Right ventricle myocardium superior (tissue), 1 donor: ENCODE data around the gene TLE2. TPM values are rescaled to one million over a fixed set of nuclear protein-coding genes. Genes with fewer than 3 reads are reported as not detected.
A peak's percentile ranks its signal among the peaks of the same experiment; 100 is the strongest.
"Not testable (repeated sequence)": the region's sequence is repeated elsewhere in the genome, so short reads cannot be mapped to it uniquely, and the experiment has no call there.

Source experiments
- ATAC-seq: fragments of 200-7000 bp; cut with Tn5 transposase; one replicate; pipeline ENCODE4 v1.9.1; 2020; ENCODE audit warnings: mild to moderate bottlenecking; ENCODE audit not compliant: poor library complexity
- DNase-seq: peaks from one replicate; pipeline ENCODE4 v3.0.0-alpha.2; 2020
- intact Hi-C: fragments of 100-400 bp; cut with DNase I; formaldehyde crosslinking; loops from one replicate; pipeline ENCODE4 v1.11.2; 2022
- total RNA-seq: library from RNA; stranded (reverse); fragmentation: NEBNext Ultra II Directional; extraction: Animal tissue kit (Norgen Biotek cat#: 25700); gene quantifications from one replicate; pipeline ENCODE4 v1.2.1, GENCODE V29; 2021
- donor health status: DM: no; HTN: yes; CAD: no; lungs with severe emphysema.

TLE2 gene
- total RNA-seq, 1 donor from 2014 or later, result 55.7 TPM

DNA sequence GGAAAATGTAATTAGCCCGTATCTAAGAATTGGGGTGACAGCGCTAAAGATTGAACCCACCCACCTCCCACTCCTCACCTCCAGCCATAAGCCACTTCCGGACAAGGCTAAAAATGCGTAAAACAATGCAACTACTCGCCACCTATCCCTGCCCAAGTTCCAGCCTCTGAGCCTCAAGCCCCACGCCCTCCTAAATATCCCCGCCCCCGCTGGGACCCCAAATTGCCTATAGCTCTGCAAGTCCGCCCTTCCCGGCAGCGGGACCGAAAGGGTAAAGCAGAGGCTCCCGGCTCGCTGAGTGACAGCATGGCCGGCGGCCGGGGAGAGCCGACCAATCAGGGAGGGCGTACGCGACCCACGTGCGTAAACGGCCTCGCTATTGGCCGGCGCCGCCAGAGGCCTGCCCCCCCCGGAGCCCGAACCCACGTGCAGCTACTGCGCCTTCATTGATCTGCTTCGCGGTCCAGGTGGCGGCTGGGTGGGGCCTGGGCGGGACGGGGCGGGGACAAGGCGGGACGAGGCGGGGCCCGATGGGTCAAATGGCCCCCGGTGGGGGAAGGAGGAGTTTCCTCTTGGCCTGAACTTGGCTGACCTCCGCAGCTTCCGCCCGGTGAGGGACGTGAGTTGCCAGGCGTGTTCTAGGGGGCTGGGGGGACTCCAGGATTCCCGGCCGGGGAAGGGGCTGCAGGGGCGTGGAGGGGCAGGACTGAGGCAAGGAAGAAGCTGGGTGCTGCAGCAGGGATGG, 51.9 kb downstream of the TLE2 start, which contains the start of gene TLE6:
TSS of gene TLE6 (plus strand) at position 564 of the 745 bp plus-strand sequence. CDS start 670 bp downstream, outside the sequence.
- intact Hi-C loops, result no loop called here
- DNase-seq (peak; percentile 98), ATAC-seq (peak; percentile 94)

DNA sequence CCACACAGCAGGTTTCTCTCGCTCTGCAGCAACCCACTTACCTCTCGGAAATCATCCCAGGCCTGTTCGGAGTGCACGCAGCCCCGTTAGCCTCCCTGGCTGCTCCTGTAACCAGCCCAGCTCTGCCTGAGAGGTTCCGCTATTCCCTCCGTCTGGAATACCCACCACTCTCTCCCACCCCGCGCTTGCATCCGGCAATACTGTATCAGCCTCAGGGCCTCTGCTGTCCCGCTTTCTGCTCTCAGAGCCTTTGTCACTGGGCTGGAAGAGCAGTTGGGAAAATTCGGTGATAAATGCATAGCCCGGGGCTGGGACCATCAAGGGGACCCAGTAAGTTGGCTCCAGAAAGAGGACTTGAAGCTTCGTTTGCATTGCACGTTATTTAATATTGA, 52.5 kb downstream of the TLE2 start:
- ATAC-seq, result no peak
- intact Hi-C loops, result no loop called here

DNA sequence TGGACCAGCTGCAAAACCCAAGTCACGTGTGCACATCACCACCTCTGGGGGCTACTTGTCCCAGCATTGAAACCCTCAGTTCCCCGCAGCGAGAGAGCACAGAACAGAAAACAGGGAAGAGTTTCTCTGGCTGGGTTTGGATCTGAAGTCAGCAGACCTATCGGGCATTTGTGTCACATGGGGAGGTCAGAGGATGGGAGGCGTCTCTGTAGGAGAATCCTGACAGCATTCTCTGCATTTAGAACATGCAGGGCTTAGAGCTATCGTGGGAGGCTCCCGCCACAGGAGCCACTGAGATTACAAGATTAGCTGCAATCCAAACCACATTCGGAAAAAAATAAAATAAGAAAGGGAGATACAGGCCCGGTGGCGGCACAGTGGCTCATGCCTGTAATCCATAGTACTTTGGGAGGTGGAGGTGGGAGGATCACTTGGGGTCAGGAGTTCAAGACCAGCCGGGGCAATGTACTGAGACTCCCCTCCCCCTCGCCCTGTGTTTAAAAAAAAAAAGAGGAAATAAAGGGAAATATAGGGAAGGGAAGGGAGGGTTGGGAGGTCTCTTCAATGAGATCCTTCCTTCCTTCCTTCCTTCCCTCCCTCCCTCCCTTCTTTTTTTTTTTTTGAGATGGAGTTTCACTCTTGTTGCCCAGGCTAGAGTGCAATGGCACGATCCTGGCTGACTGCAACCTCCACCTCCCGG, 54.6 kb downstream of the TLE2 start:
- intact Hi-C loops, result loop anchor here (5.0 kb wide), 1 partner anchor 53 kb away; the partner anchor contains the start of gene TLE2
- DNase-seq (peak; percentile 68), ATAC-seq (peak; percentile 18)

More for the DNA sequence above, 52.5 kb downstream of the TLE2 start:
- no peak for DNase-seq

DNA sequence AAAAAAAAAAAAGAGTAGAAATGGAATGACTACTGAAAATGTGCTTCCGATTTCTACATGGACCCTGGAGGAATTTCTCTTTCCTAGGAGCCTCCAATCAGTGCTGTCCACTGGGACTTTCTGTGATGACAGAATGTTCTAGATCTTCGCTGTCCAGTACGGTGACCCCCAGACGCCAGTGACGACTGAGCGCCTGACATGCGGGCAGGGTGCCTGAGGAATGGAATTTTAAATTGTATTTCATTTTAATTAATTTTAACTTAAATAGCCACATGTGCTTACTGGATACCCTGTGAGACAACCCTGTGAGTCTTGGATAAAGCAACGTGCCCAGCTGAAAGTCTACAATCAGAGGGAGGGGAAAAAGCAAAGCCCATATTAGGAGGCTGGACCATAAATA, 55.9 kb downstream of the TLE2 start:
- ATAC-seq, result peak; percentile 27
- intact Hi-C loops, result loop anchor here (5.0 kb wide), 1 partner anchor 54 kb away; the partner anchor contains the start of gene TLE2
- peak; percentile 78 for DNase-seq

DNA sequence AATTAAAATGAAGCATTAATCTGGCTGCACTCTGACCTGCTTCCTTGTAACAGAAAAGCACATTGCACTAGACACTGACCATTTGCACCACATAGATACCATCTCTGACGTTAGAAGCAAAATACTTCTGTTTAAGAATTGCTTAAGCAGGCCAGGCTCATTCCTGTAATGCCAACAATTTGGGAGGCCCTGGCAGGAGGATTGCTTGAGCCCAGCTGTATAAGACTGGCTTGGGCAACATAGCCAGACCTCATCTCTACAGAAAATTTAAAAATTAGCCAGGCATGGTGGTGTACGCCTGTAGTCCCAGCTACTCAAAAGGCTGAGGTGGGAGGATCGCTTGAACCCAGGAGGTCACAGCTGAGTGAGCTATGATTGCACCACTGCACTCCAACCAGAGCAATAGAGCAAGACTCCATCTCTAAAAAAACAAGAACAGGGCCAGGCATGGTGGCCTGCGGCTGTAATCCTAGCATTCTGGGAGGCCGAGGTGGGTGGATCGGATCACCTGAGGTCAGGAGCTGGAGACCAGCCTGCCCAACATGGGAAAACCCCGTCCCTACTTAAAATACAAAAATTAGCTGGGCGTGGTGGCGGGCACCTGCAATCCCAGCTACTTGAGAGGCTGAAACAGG, 58.8 kb downstream of the TLE2 start:
- ATAC-seq (no peak), DNase-seq (no peak)
- intact Hi-C loops, result loop anchor here (5.0 kb wide), 1 partner anchor 57 kb away; the partner anchor contains the start of gene TLE2

DNA sequence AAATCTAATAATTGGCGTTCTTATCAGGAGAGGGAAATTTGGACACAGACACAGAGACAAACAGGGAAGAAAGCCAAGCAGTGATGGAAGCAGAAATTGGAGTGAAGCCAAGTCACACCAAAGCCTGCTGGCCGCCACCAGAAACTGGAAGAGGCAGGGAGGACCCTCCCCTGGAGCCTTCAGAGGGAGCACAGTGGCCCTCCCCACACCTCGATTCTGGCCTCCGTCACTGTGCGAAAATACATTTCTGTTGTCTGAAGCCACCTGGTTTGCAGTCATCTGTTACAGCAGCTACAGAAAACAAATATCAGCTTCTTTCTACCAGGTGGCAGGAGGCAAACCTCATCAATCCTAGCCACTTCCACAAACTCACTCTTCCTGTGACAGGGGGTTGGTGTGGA, 60.0 kb downstream of the TLE2 start:
- ATAC-seq (peak; percentile 62), DNase-seq (peak; percentile 73)
- intact Hi-C loops, result loop anchor here (10.0 kb wide), 1 partner anchor 136 kb away; no protein-coding TSS in a partner anchor

DNA sequence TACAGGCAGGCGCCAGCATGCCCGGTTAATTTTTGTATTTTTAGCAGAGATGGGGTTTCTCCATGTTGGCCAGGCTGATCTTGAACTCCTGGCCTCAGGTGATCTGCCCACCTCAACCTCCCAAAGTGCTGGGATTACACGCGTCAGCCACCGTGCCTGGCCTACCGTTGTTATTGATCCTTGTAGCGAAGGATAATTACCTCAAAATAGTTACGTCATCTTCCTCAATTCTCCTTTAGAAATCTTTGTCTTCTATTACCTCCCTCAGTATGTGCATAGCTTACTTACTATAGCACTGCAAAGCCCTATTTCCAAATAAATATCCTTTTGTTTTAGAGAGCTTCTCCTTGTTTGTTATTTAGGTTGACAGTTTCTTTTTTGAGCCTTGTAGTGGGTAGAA, 61.1 kb downstream of the TLE2 start:
- DNase-seq (no peak), ATAC-seq (no peak)
- intact Hi-C loops, result loop anchor here (10.0 kb wide), 1 partner anchor 137 kb away; no protein-coding TSS in a partner anchor

DNA sequence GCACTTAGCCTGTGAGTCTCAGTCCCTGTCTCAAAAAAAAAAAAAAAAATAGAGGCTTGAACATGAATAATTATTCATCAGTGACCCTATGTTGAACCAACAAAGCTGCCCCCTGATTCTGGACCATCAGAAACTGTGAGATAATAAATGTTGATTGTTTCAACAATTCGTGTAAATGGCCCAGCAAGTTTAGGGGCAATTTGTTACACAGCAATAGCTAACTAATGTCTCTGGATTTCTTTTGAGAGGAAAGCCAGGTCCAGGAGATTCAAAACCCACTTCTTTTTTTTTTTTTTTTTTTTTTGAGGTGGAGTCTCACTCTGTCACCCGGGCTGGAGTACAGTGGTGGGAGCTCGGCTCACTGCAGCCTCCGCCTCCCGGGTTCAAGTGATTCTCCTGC, 64.2 kb downstream of the TLE2 start:
- no peak for ATAC-seq
- intact Hi-C loops, result loop anchor here (10.0 kb wide), 1 partner anchor 140 kb away; no protein-coding TSS in a partner anchor
- no peak for DNase-seq

DNA sequence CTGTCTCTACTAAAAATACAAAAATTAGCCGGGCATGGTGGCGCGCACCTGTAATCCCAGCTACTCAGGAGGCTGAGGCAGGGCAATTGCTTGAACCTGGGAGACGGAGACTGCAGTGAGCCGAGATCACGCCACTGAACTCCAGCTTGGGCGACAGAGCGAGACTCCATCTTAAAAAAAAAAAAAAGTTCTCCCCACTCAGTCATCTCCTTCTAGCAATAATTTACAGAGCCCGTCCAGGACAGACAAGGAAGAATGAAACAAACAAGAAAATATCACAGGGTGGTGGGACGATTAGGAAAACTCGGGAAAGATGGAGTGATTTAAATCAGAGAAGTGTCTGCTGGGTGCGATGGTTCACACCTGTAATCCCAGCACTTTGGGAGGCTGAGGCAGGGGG, 65.4 kb downstream of the TLE2 start:
- intact Hi-C loops, result loop anchor here (10.0 kb wide), 1 partner anchor 141 kb away; no protein-coding TSS in a partner anchor
- not testable (repeated sequence) for ATAC-seq, DNase-seq

DNA sequence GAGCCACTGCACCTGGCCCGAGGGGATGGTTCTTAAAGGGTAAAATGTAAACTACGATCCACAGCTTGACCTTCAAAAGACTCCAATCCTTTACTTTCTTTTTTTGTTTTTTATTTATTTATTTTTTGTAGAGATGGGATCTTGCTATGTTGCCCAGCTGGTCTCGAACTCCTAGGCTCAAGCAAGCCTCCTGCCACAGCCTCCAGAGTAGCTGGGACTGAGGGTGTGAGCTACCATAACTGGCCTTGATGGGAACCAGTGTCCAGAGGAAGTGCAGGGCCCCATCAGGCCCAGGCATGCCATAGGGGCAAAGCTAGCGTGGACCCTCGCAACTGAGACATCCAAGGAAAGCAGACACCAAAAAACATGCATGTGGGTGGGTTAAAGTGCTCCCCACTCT, 66.0 kb downstream of the TLE2 start:
- no peak for DNase-seq
- intact Hi-C loops, result loop anchor here (10.0 kb wide), 1 partner anchor 142 kb away; no protein-coding TSS in a partner anchor
- no peak for ATAC-seq

DNA sequence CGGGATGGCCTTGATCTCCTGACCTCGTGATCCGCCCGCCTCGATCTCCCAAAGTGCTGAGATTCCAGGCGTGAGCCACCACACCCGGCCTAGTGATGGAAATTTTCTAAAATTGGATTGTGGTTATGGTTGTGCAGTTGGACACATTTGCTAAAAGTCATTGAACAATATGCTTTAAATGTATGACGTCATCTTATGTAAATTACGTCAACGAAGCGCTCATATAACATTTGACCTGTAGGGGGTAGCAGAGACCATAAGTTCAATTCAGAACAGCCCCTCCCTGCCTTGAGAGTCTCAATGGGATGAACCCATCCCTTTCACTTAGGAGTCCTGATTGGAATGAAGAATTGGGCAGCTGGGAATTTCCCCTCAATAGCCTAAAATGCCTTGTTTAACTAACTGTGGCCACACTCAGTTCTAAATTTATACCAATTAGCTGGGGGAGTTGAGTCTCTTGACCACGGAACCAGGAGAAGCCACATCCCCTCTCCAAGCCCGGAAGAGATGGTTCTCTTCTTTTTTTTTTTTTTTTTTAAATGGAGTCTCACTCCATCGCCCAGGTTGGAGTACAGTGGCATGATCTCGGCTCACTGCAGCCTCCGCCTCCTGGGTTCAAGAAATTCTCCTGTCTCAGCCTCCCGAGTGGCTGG, 66.9 kb downstream of the TLE2 start:
- ATAC-seq (peak; percentile 93), DNase-seq (no peak)
- intact Hi-C loops, result loop anchor here (10.0 kb wide), 1 partner anchor 143 kb away; no protein-coding TSS in a partner anchor

DNA sequence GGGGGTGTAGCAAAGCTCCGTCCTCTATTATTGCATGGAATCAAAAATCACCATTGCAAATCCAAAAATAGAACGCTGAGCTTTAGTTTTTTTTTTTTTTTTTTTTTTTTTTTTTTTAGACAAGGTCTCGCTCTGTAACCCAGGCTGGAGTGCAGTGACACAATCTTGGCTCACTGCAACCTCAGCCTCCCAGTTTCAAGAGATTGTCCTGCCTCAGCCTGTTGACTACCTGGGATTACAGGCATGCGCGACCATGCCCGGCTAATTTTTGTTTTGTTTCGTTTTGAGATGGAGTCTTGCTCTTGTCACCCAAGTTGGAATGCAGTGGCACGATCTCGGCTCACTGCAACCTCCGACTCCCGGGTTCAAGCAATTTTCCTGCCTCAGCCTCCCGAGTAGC, 69.0 kb downstream of the TLE2 start:
- ATAC-seq (no peak), DNase-seq (peak; percentile 7)
- intact Hi-C loops, result loop anchor here (10.0 kb wide), 1 partner anchor 145 kb away; no protein-coding TSS in a partner anchor

DNA sequence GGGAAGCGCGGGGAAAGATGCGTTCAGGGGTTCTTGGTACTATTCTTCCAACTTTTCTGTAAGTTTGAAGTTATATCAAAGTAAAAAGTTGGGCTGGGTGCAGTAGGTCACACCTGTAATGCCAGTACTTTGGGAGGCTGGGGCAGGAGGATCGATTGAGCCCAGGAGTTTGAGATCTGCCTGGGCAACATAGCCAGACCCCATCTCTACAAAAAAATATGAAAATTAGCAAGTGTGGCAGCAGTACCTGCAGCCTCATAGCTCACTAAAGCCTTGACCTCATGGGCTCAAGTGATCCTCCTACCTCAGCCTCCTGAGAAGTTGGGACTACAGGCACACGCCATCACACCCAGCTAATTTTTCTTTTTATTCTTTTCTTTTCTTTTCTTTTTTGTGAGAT, 71.9 kb downstream of the TLE2 start:
- no peak for ATAC-seq
- DNase-seq, result no peak
- intact Hi-C loops, result no loop called here

DNA sequence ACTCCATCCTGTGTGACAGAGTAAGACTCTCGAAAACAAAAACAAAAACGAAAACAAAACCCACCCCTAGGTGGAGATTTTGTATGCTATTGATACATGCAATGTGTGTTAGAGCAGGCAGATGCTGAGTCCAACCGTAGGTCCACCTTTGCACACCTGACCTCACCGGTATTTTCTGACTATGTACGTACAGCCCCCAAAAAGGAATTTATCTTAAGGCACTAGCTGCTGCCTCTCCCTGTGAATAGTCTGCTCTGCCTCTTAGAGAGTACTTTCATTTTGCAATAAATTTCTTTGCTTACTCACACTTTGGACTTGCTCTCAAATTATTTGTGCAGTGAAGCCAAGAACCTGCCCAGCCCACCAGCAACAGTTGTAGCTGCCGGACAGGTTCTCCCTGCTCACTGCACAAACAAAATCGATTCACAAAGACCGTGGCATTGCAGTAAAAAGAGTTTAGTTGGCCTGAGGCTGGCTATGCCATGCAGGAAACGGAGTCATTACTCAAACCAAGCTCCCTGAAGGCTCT, 76.1 kb downstream of the TLE2 start:
- ATAC-seq (no peak), DNase-seq (no peak)
- intact Hi-C loops, result loop anchor here (5.0 kb wide), 1 partner anchor 209 kb away; no protein-coding TSS in a partner anchor

DNA sequence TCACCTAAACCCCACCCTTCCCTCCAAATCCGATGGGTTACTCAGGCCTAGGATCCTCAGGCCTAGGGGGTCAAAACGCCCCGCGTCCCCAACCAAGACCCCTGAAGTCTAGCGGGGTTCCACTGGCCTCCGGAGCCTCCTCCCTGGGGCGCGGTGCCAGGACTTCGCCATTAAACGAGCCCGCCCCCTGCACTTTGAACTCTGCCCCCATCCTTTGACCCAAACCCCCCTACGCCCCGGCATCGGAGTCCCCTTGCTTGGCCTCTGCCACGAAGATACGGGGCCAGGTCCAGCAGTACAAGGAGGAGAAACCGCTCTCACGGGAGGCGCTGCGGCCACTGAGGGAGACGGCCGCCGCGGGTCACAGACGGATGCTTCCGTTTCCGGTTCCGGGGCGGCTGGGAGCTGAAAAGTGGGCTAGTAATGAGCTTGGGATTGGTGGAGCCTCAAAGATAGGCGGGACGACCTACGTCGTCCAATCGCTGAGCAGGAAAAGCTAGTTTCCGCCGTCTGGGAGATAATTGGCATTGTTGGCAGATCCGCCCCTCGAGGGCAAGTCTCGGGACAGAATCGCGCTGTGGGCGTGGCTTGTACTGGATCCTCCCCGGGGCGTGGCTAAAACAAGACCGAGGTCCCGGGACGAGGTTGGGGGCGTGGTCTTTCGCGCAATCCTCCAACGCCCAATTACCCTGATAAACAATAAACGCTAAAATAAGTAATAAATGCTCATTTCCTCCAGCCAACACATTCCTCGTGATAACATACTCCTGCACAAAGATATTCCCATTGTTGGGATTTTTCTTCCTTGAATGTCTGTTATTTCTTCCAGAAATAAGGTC, 78.6 kb downstream of the TLE2 start:
- DNase-seq (peak; percentile 100), ATAC-seq (peak; percentile 98)
- intact Hi-C loops, result loop anchor here (5.0 kb wide), 1 partner anchor 212 kb away; no protein-coding TSS in a partner anchor

DNA sequence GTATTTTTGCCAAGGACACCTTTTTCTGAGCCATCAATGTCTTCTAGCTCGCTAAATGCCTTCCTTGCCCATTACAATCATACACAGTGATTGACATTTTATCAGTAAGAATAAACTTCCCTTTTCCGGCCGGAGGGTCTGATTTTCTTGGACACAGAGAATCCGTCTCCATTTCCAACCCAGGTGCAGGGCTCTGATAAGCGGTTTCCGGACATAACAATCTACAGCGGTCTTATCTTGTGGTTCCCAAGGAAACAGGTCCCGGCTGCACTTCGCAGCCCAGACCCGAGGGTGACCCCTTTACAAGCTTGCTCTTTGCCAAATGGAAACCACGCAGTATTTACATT, 79.2 kb downstream of the TLE2 start:
- intact Hi-C loops, result loop anchor here (5.0 to 10.0 kb wide), 2 partner anchors 65 to 212 kb away; no protein-coding TSS in a partner anchor
- ATAC-seq, result peak; percentile 3

More for the DNA sequence above, 79.2 kb downstream of the TLE2 start:
- DNase-seq, result peak; percentile 53
